Right cardiac atrium (tissue), 5 donors: ENCODE results near the gene CHRNA9. TPM values are rescaled to one million over a fixed set of nuclear protein-coding genes. Genes with fewer than 3 reads are reported as not detected.

Source experiments
- ATAC-seq, 2 donors: fragments of 200-7000 bp; cut with Tn5 transposase; one replicate each; pipeline versions ENCODE4 v1.8.0 to v1.9.1; 2020; ENCODE audit warnings: moderate library complexity in 2 of 2, mild to moderate bottlenecking in 1 of 2
- DNase-seq, 3 donors: peaks; one replicate each; pipeline ENCODE4 v3.0.0-alpha.2; 2020
- H3K27ac ChIP-seq: one replicate; pipeline ENCODE4 v1.5.1; 2013; ENCODE audit warnings: mild to moderate bottlenecking, low read length, control low read depth, moderate library complexity
- H3K27me3 ChIP-seq: one replicate; pipeline ENCODE4 v1.6.1; 2013; ENCODE audit not compliant: control insufficient read depth, insufficient read depth
- H3K4me1 ChIP-seq: one replicate; pipeline ENCODE4 v1.6.1; 2013; ENCODE audit warnings: low read length; ENCODE audit not compliant: control insufficient read depth, insufficient read depth
- H3K4me3 ChIP-seq: one replicate; pipeline ENCODE4 v1.5.1; 2013; ENCODE audit warnings: low read length, control low read depth
- H3K9me3 ChIP-seq: one replicate; pipeline ENCODE4 v1.6.1; 2013; ENCODE audit warnings: low read length; ENCODE audit not compliant: control insufficient read depth
- WGBS: extraction: QIAGEN DNeasy Blood & Tissue Kit; methylation state at CpG from one replicate; pipeline ENCODE4 v1.1.7; 2013; 5-methylcytosine and 5-hydroxymethylcytosine counted together
- intact Hi-C, 4 donors: fragments of 100-400 bp; cut with DNase I; formaldehyde crosslinking; loops; one replicate each; pipeline versions ENCODE4 v1.11.0 to v1.14.0; 2022 to 2023
- polyA plus RNA-seq: library from polyadenylated mRNA; stranded (reverse); fragments of 200-250 nt; gene quantifications from one replicate; pipeline ENCODE4 v1.2.3, GENCODE V29; 2013
- total RNA-seq, 4 donors: library from RNA; stranded (reverse); fragmentation: NEBNext Ultra II Directional; extraction: Animal tissue kit (Norgen Biotek cat#: 25700); gene quantifications; one replicate each; pipeline ENCODE4 v1.2.1, GENCODE V29; 2021
- donor health status: healthy with polysubstance abuse.
- donor health status: DM: no; HTN: yes; CAD: no.
- donor health status: DM: no; HTN: no; CAD: no.
- donor health status: DM: no; HTN: yes; CAD: no; lungs with severe emphysema.
- donor health status: DM: yes; HTN: yes; CAD: no.

Gene CHRNA9
- total and polyA plus RNA-seq, 5 donors, result not detected

- no peaks in the 10 kb centered on the region for H3K4me1 ChIP-seq
- no peak overlapping the region for H3K4me3 ChIP-seq
- intact Hi-C loops, result loop anchor here in 2 of 4 donors (10.0 kb wide), 2 partner anchors 145 to 605 kb away; partner anchors contain the start of gene UBE2K (in 1 of the 2)
- WGBS, result 69% methylated on average over 3 of the region's 3 CpGs
- H3K27me3 ChIP-seq, result no peaks in the 10 kb centered on the region
- DNase-seq (no peak), ATAC-seq (peak in 1 of 2 donors; percentile 34)
- no peak overlapping the region for H3K27ac ChIP-seq
- peaks cover 5% of the 10 kb centered on the region for H3K9me3 ChIP-seq
Measured at GRCh38 chr4:40299811-40300292, 35.3 kb upstream of the CHRNA9 start.

- WGBS, result 86% methylated on average over 9 of the region's 9 CpGs
- intact Hi-C loops, result loop anchor here in 2 of 4 donors (10.0 kb wide), 2 partner anchors 146 to 606 kb away; partner anchors contain the start of gene UBE2K (in 1 of the 2)
- H3K27ac ChIP-seq, result no peak overlapping the region
- no peaks in the 10 kb centered on the region for H3K4me1 ChIP-seq
- H3K4me3 ChIP-seq, result no peak overlapping the region
- ATAC-seq (no peak), DNase-seq (no peak)
- H3K9me3 ChIP-seq, result peaks cover 5% of the 10 kb centered on the region
- no peaks in the 10 kb centered on the region for H3K27me3 ChIP-seq
Measured at GRCh38 chr4:40300371-40301162, 34.6 kb upstream of the CHRNA9 start.

- Histone ChIP-seq H3K4me1 (no peaks in the 10 kb centered on the region), H3K9me3 (peaks cover 5% of the 10 kb centered on the region), H3K27me3 (no peaks in the 10 kb centered on the region), H3K4me3 (no peak overlapping the region), H3K27ac (no peak overlapping the region)
- WGBS, result 73% methylated on average over 7 of the region's 7 CpGs
- no peak for DNase-seq
- intact Hi-C loops, result loop anchor here in 2 of 4 donors (10.0 kb wide), 2 partner anchors 147 to 607 kb away; partner anchors contain the start of gene UBE2K (in 1 of the 2)
- ATAC-seq, result no peak
Measured at GRCh38 chr4:40301603-40302002, 33.5 kb upstream of the CHRNA9 start.

GRCh38 chr4:40303751-40304150, 31.4 kb upstream of the CHRNA9 start:
- H3K4me3 ChIP-seq, result no peak overlapping the region
- no peaks in the 10 kb centered on the region for H3K27me3 ChIP-seq
- peaks cover 5% of the 10 kb centered on the region for H3K9me3 ChIP-seq
- ATAC-seq (no peak), DNase-seq (no peak)
- intact Hi-C loops, result loop anchor here in 2 of 4 donors (10.0 kb wide), 2 partner anchors 149 to 609 kb away; partner anchors contain the start of gene UBE2K (in 1 of the 2)
- H3K4me1 ChIP-seq, result no peaks in the 10 kb centered on the region
- 93% methylated on average over 2 of the region's 2 CpGs for WGBS
- H3K27ac ChIP-seq, result no peak overlapping the region

GRCh38 chr4:40305328-40306170, 29.6 kb upstream of the CHRNA9 start:
- intact Hi-C loops, result loop anchor here (5.0 to 10.0 kb wide), 4 partner anchors 151 to 611 kb away; partner anchors contain the start of genes N4BP2 (in 2 of the 4) and UBE2K (in 1 of the 4)
- Histone ChIP-seq H3K4me3 (no peak overlapping the region), H3K27me3 (no peaks in the 10 kb centered on the region), H3K4me1 (no peaks in the 10 kb centered on the region), H3K27ac (no peak overlapping the region), H3K9me3 (peaks cover 5% of the 10 kb centered on the region)
- WGBS, result 64% methylated on average over 13 of the region's 13 CpGs
- no peak for ATAC-seq
- no peak for DNase-seq

- peaks cover 5% of the 10 kb centered on the region for H3K9me3 ChIP-seq
- ATAC-seq (no peak), DNase-seq (no peak)
- intact Hi-C loops, result loop anchor here (5.0 to 10.0 kb wide), 4 partner anchors 151 to 611 kb away; partner anchors contain the start of genes N4BP2 (in 2 of the 4) and UBE2K (in 1 of the 4)
- H3K4me3 ChIP-seq, result no peak overlapping the region
- whole genome bisulfite sequencing, result 51% methylated on average over 3 of the region's 3 CpGs
- H3K27me3 ChIP-seq, result no peaks in the 10 kb centered on the region
- no peak overlapping the region for H3K27ac ChIP-seq
- no peaks in the 10 kb centered on the region for H3K4me1 ChIP-seq
Measured at GRCh38 chr4:40306226-40306625, 28.9 kb upstream of the CHRNA9 start.

- intact Hi-C loops, result loop anchor here (5.0 to 10.0 kb wide), 4 partner anchors 152 to 612 kb away; partner anchors contain the start of genes N4BP2 (in 2 of the 4) and UBE2K (in 1 of the 4)
- 80% methylated on average over 3 of the region's 3 CpGs for WGBS
- ATAC-seq, result no peak
- Histone ChIP-seq H3K9me3 (peaks cover 5% of the 10 kb centered on the region), H3K4me1 (no peaks in the 10 kb centered on the region), H3K27ac (no peak overlapping the region), H3K27me3 (no peaks in the 10 kb centered on the region), H3K4me3 (no peak overlapping the region)
- DNase-seq, result no peak
Measured at GRCh38 chr4:40306976-40307375, 28.2 kb upstream of the CHRNA9 start.

GRCh38 chr4:40307627-40308497, 27.3 kb upstream of the CHRNA9 start:
- 58% methylated on average over 15 of the region's 15 CpGs for WGBS
- Histone ChIP-seq H3K27me3 (no peaks in the 10 kb centered on the region), H3K4me1 (no peaks in the 10 kb centered on the region), H3K4me3 (no peak overlapping the region), H3K27ac (no peak overlapping the region), H3K9me3 (peaks cover 5% of the 10 kb centered on the region)
- DNase-seq (peak in 1 of 3 donors; percentile 56), ATAC-seq (peak; percentile 38 to 60)
- intact Hi-C loops, result loop anchor here (5.0 to 10.0 kb wide), 4 partner anchors 153 to 613 kb away; partner anchors contain the start of genes N4BP2 (in 2 of the 4) and UBE2K (in 1 of the 4)

- Histone ChIP-seq H3K4me3 (no peak overlapping the region), H3K4me1 (no peaks in the 10 kb centered on the region), H3K9me3 (peaks cover 5% of the 10 kb centered on the region), H3K27ac (no peak overlapping the region), H3K27me3 (no peaks in the 10 kb centered on the region)
- intact Hi-C loops, result loop anchor here (5.0 to 10.0 kb wide), 4 partner anchors 154 to 614 kb away; partner anchors contain the start of genes N4BP2 (in 2 of the 4) and UBE2K (in 1 of the 4)
- 56% methylated on average over 4 of the region's 4 CpGs for WGBS
- no peak for DNase-seq
- no peak for ATAC-seq
Measured at GRCh38 chr4:40308528-40309122, 26.5 kb upstream of the CHRNA9 start.
